Effector memory CD8-positive, alpha-beta T cell (primary cell): Measurements from ENCODE around the gene CEP170B.

Source experiments
- ATAC-seq: fragments of 150-1000 bp; cut with Tn5 transposase; replicated peaks from 2 replicates; pipeline ENCODE4 v1.10.0; 2021; ENCODE audit warnings: mild to moderate bottlenecking, moderate library complexity
- DNase-seq, 3 experiments: peaks; one replicate each; pipeline ENCODE4 v3.0.0; 2021
- H3K27ac Mint-ChIP-seq, 2 donors: one replicate each; pipeline ENCODE4 v1.8.0; 2022; ENCODE audit warnings: mild to moderate bottlenecking in 2 of 2, mixed read lengths in 2 of 2, moderate library complexity in 2 of 2
- H3K27me3 Mint-ChIP-seq, 2 donors: one replicate each; pipeline ENCODE4 v1.8.0; 2022; ENCODE audit warnings: mixed read lengths in 2 of 2
- H3K36me3 Mint-ChIP-seq: one replicate; pipeline ENCODE4 v1.8.0; 2022; ENCODE audit warnings: mild to moderate bottlenecking, moderate library complexity, mixed read lengths; ENCODE audit not compliant: insufficient read depth
- H3K4me1 Mint-ChIP-seq, 2 donors: one replicate each; pipeline ENCODE4 v1.8.0; 2022; ENCODE audit warnings: low read depth in 2 of 2, mixed read lengths in 2 of 2
- H3K4me3 Mint-ChIP-seq, 2 donors: one replicate each; pipeline ENCODE4 v1.8.0; 2022; ENCODE audit warnings: mild to moderate bottlenecking in 2 of 2, mixed read lengths in 2 of 2, moderate library complexity in 2 of 2
- H3K9me3 Mint-ChIP-seq, 2 donors: one replicate each; pipeline ENCODE4 v1.8.0; 2022; ENCODE audit warnings: mixed read lengths in 2 of 2

Gene CEP170B

GRCh38 chr14:104891664-104892530 lies 26.8 kb downstream of the CEP170B start:
- ATAC-seq, result no peak
- Mint-ChIP-seq H3K27me3 (no peaks in the 10 kb centered on the region), H3K4me1 (no peaks in the 10 kb centered on the region), H3K9me3 (no peaks in the 10 kb centered on the region), H3K27ac (no peak overlapping the region), H3K36me3 (peaks cover 3% of the 10 kb centered on the region), H3K4me3 (no peak overlapping the region)
- no peak for DNase-seq

- no peaks in the 10 kb centered on the region for H3K27me3 Mint-ChIP-seq
- H3K4me3 Mint-ChIP-seq, result no peak overlapping the region
- no peaks in the 10 kb centered on the region for H3K9me3 Mint-ChIP-seq
- H3K4me1 Mint-ChIP-seq, result no peaks in the 10 kb centered on the region
- H3K36me3 Mint-ChIP-seq, result peaks cover 8% of the 10 kb centered on the region
- no peak for ATAC-seq
- no peak for DNase-seq
- no peak overlapping the region for H3K27ac Mint-ChIP-seq
Measured at GRCh38 chr14:104892531-104893434, 27.7 kb downstream of the CEP170B start.

GRCh38 chr14:104893435-104894207 lies 28.6 kb downstream of the CEP170B start:
- DNase-seq (no peak), ATAC-seq (no peak)
- H3K4me3 Mint-ChIP-seq, result no peak overlapping the region
- no peaks in the 10 kb centered on the region for H3K4me1 Mint-ChIP-seq
- H3K9me3 Mint-ChIP-seq, result no peaks in the 10 kb centered on the region
- H3K27me3 Mint-ChIP-seq, result peaks cover 0 to 3% of the 10 kb centered on the region in 2 donors
- peaks cover 8% of the 10 kb centered on the region for H3K36me3 Mint-ChIP-seq
- no peak overlapping the region for H3K27ac Mint-ChIP-seq

- Mint-ChIP-seq H3K4me1 (no peaks in the 10 kb centered on the region), H3K36me3 (peaks cover 8% of the 10 kb centered on the region), H3K27me3 (peaks cover 0 to 6% of the 10 kb centered on the region in 2 donors), H3K9me3 (no peaks in the 10 kb centered on the region), H3K4me3 (no peak overlapping the region), H3K27ac (peak overlapping the region in 1 of 2 donors; percentile 75)
- ATAC-seq (no peak), DNase-seq (no peak)
Measured at GRCh38 chr14:104894331-104895206, 29.5 kb downstream of the CEP170B start.

- DNase-seq (no peak), ATAC-seq (no peak)
- Mint-ChIP-seq H3K27me3 (peaks cover 0 to 6% of the 10 kb centered on the region in 2 donors), H3K27ac (peak overlapping the region in 1 of 2 donors; percentile 75), H3K9me3 (no peaks in the 10 kb centered on the region), H3K4me3 (no peak overlapping the region), H3K4me1 (no peaks in the 10 kb centered on the region), H3K36me3 (peaks cover 8% of the 10 kb centered on the region)
Measured at GRCh38 chr14:104895207-104895785, 30.2 kb downstream of the CEP170B start.

GRCh38 chr14:104895786-104896661 lies 31.0 kb downstream of the CEP170B start:
- ATAC-seq (no peak), DNase-seq (no peak)
- peaks cover 0 to 6% of the 10 kb centered on the region in 2 donors for H3K27me3 Mint-ChIP-seq
- no peak overlapping the region for H3K27ac Mint-ChIP-seq
- peaks cover 0 to 1% of the 10 kb centered on the region in 2 donors for H3K4me1 Mint-ChIP-seq
- peaks cover 5% of the 10 kb centered on the region for H3K36me3 Mint-ChIP-seq
- no peak overlapping the region for H3K4me3 Mint-ChIP-seq
- H3K9me3 Mint-ChIP-seq, result no peaks in the 10 kb centered on the region

GRCh38 chr14:104897330-104898194 lies 32.5 kb downstream of the CEP170B start:
- Mint-ChIP-seq H3K27ac (no peak overlapping the region), H3K4me3 (no peak overlapping the region), H3K9me3 (no peaks in the 10 kb centered on the region), H3K27me3 (peaks cover 0 to 6% of the 10 kb centered on the region in 2 donors), H3K4me1 (peaks cover 0 to 3% of the 10 kb centered on the region in 2 donors), H3K36me3 (peaks cover 5% of the 10 kb centered on the region)
- ATAC-seq (no peak), DNase-seq (no peak)

- Mint-ChIP-seq H3K27ac (no peak overlapping the region), H3K4me3 (no peak overlapping the region), H3K36me3 (peaks cover 5% of the 10 kb centered on the region), H3K27me3 (peaks cover 2 to 9% of the 10 kb centered on the region in 2 donors), H3K4me1 (peaks cover 0 to 3% of the 10 kb centered on the region in 2 donors), H3K9me3 (no peaks in the 10 kb centered on the region)
- ATAC-seq (no peak), DNase-seq (no peak)
Measured at GRCh38 chr14:104898195-104898558, 33.1 kb downstream of the CEP170B start.

GRCh38 chr14:104898870-104899510 lies 33.9 kb downstream of the CEP170B start:
- H3K4me1 Mint-ChIP-seq, result peaks cover 0 to 3% of the 10 kb centered on the region in 2 donors
- no peak overlapping the region for H3K4me3 Mint-ChIP-seq
- ATAC-seq, result no peak
- DNase-seq, result no peak
- H3K9me3 Mint-ChIP-seq, result no peaks in the 10 kb centered on the region
- H3K27me3 Mint-ChIP-seq, result peaks cover 10 to 18% of the 10 kb centered on the region in 2 donors
- H3K27ac Mint-ChIP-seq, result no peak overlapping the region
- H3K36me3 Mint-ChIP-seq, result peaks cover 5% of the 10 kb centered on the region

GRCh38 chr14:104899781-104900180 lies 34.7 kb downstream of the CEP170B start:
- Mint-ChIP-seq H3K36me3 (peaks cover 5% of the 10 kb centered on the region), H3K4me1 (peaks cover 0 to 3% of the 10 kb centered on the region in 2 donors), H3K27me3 (peaks cover 18 to 25% of the 10 kb centered on the region in 2 donors), H3K4me3 (no peak overlapping the region), H3K27ac (no peak overlapping the region), H3K9me3 (no peaks in the 10 kb centered on the region)
- ATAC-seq (no peak), DNase-seq (no peak)
